ENCODE results near the gene SCRN2. TPM values are rescaled to one million over a fixed set of nuclear protein-coding genes. Genes with fewer than 3 reads are reported as not detected.

SCRN2 gene
- total RNA-seq, 1 donor from 2014 or later = 25.4 TPM

DNA sequence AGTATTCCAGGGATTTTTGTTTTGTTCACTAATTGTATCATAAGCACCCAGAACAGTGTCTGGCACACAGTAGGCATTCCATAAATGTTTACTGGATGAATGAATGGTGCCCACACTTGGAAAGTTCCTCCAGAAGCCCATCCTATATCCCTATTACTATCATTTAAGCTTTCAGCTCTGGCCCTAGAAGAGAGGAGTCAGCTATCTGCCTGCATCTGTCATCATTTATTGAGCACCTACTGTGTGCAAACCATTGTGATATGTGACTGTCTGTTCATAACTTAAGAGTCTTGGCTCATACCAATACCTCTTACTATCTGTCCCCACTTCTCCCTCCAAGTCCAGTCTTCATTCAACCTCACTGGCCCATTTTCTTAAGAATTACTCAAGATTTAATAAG, 30.0 kb upstream of the SCRN2 start:
- TF ChIP-seq, protein P1, sequence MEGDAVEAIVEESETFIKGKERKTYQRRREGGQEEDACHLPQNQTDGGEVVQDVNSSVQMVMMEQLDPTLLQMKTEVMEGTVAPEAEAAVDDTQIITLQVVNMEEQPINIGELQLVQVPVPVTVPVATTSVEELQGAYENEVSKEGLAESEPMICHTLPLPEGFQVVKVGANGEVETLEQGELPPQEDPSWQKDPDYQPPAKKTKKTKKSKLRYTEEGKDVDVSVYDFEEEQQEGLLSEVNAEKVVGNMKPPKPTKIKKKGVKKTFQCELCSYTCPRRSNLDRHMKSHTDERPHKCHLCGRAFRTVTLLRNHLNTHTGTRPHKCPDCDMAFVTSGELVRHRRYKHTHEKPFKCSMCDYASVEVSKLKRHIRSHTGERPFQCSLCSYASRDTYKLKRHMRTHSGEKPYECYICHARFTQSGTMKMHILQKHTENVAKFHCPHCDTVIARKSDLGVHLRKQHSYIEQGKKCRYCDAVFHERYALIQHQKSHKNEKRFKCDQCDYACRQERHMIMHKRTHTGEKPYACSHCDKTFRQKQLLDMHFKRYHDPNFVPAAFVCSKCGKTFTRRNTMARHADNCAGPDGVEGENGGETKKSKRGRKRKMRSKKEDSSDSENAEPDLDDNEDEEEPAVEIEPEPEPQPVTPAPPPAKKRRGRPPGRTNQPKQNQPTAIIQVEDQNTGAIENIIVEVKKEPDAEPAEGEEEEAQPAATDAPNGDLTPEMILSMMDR (IDR thresholded peaks at IDR 0.05) = no peak
- peaks cover 32% of the 10 kb centered on the region for H3K27me3 Mint-ChIP-seq (ENCODE audit: unreplicated experiment)
- DNase-seq (ENCODE audit: extremely low spot score, unreplicated experiment) = no peak
- H3K27ac Mint-ChIP-seq (ENCODE audit: unreplicated experiment) = no peak overlapping the region
- peaks cover 31% of the 10 kb centered on the region for H3K4me1 Mint-ChIP-seq (ENCODE audit: unreplicated experiment)
- no peak overlapping the region for H3K4me3 Mint-ChIP-seq (ENCODE audit: unreplicated experiment)
- H3K9me3 Mint-ChIP-seq (ENCODE audit: unreplicated experiment) = no peaks in the 10 kb centered on the region
- H3K36me3 Mint-ChIP-seq (ENCODE audit: unreplicated experiment) = no peaks in the 10 kb centered on the region

DNA sequence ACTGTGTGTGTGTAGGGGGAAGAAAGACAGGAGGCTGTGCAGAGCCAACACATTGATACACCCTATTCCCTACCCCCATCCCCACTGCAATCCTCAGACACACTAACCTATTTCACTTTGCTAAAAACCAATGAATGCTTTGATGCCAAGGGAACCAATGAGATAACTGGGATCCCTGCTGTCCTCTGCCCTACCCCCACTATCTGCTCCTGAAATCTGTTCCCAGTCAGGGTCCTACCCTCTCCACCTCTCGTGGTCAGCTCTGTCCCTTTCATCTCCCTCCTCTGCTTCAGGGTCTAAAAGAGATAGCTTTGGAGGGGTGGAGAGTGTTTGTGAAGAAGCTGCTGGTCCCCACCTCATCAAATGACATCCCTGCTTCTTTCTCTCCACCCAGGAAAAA, 29.0 kb upstream of the SCRN2 start:
- Mint-ChIP-seq H3K4me1 (ENCODE audit: unreplicated experiment) (peaks cover 25% of the 10 kb centered on the region), H3K27me3 (ENCODE audit: unreplicated experiment) (peaks cover 32% of the 10 kb centered on the region), H3K27ac (ENCODE audit: unreplicated experiment) (no peak overlapping the region), H3K4me3 (ENCODE audit: unreplicated experiment) (no peak overlapping the region), H3K9me3 (ENCODE audit: unreplicated experiment) (no peaks in the 10 kb centered on the region), H3K36me3 (ENCODE audit: unreplicated experiment) (no peaks in the 10 kb centered on the region)
- no peak for DNase-seq (ENCODE audit: extremely low spot score, unreplicated experiment)
- TF ChIP-seq, protein P1 (IDR thresholded peaks at IDR 0.05) = no peak

DNA sequence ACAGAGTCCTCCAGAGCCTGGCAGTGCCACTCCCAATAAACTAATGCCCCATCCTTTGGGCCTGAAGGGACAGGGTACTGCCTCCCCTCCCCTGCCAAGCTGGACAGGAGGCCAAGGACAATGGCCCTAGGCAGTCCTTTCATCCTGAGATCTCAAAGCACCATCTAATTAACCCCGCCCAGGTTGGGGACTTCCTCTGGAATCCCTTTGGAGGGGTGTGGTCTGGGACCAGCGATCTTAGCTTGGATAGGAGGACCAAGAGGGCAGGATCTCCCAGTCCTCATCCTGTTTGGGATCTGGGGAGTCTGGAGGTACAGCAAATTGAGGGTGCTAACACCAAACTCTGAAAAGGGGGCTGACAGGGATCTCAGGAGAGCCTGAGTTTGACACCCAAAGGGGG, 28.0 kb upstream of the SCRN2 start:
- Mint-ChIP-seq H3K27ac (ENCODE audit: unreplicated experiment) (no peak overlapping the region), H3K36me3 (ENCODE audit: unreplicated experiment) (no peaks in the 10 kb centered on the region), H3K4me1 (ENCODE audit: unreplicated experiment) (peaks cover 23% of the 10 kb centered on the region), H3K4me3 (ENCODE audit: unreplicated experiment) (no peak overlapping the region), H3K9me3 (ENCODE audit: unreplicated experiment) (no peaks in the 10 kb centered on the region), H3K27me3 (ENCODE audit: unreplicated experiment) (peaks cover 30% of the 10 kb centered on the region)
- DNase-seq (ENCODE audit: extremely low spot score, unreplicated experiment) = no peak
- TF ChIP-seq, protein P1 (IDR thresholded peaks at IDR 0.05) = no peak

GRCh38 chr17:47867813-47868533, 26.9 kb upstream of the SCRN2 start:
- Mint-ChIP-seq H3K27me3 (ENCODE audit: unreplicated experiment) (peaks cover 24% of the 10 kb centered on the region), H3K36me3 (ENCODE audit: unreplicated experiment) (peaks cover 2% of the 10 kb centered on the region), H3K27ac (ENCODE audit: unreplicated experiment) (no peak overlapping the region), H3K4me3 (ENCODE audit: unreplicated experiment) (no peak overlapping the region), H3K9me3 (ENCODE audit: unreplicated experiment) (no peaks in the 10 kb centered on the region), H3K4me1 (ENCODE audit: unreplicated experiment) (peaks cover 23% of the 10 kb centered on the region)
- TF ChIP-seq, protein P1 (IDR thresholded peaks at IDR 0.05) = no peak
- DNase-seq (ENCODE audit: extremely low spot score, unreplicated experiment) = no peak

DNA sequence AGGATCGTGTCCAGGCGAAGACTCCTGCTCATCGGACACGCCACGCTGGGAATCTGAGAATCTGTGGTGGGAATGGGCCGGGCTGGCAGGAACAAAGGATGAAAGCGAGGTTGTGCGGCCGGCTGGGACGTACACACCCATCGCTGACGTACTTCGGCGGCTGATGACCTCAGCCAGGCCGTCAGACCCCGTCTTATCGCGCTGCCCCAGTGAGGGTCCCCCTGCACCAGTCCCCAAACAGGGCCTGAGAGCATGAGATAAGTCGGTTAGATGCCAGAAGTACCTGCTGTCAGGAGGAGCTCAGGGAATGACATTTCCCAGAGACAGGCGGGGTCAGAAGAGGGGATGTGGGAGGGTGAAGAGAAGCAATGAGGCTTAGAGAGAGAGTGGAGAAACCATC, 25.9 kb upstream of the SCRN2 start:
- peaks cover 23% of the 10 kb centered on the region for H3K27me3 Mint-ChIP-seq (ENCODE audit: unreplicated experiment)

More for the DNA sequence above, 25.9 kb upstream of the SCRN2 start:
- DNase-seq (ENCODE audit: extremely low spot score, unreplicated experiment) = no peak
- Mint-ChIP-seq H3K9me3 (ENCODE audit: unreplicated experiment) (no peaks in the 10 kb centered on the region), H3K36me3 (ENCODE audit: unreplicated experiment) (peaks cover 2% of the 10 kb centered on the region), H3K27ac (ENCODE audit: unreplicated experiment) (no peak overlapping the region), H3K4me1 (ENCODE audit: unreplicated experiment) (peaks cover 25% of the 10 kb centered on the region), H3K4me3 (ENCODE audit: unreplicated experiment) (no peak overlapping the region)
- TF ChIP-seq, protein P1 (IDR thresholded peaks at IDR 0.05) = no peak

Measured in osteocyte (in vitro differentiated cells).